ENCODE measurements around the gene VSIR. TPM values are rescaled to one million over a fixed set of nuclear protein-coding genes. Genes with fewer than 3 reads are reported as not detected.
A peak's percentile ranks its signal among the peaks of the same experiment; 100 is the strongest.

The VSIR gene
- total RNA-seq, 3 donors from 2014 or later (not counting 1 experiment from before 2014, with no cell fraction given) = 134 to 193 (median 178) TPM

- no peaks in the 10 kb centered on the region for H3K36me3 Mint-ChIP-seq
- Histone ChIP-seq H3K9me3 (ENCODE audit: control insufficient read depth, insufficient read depth, low read length) (no peaks in the 10 kb centered on the region), H3K36me3 (ENCODE audit: control insufficient read depth, insufficient read depth, low read length) (no peaks in the 10 kb centered on the region), H3K4me3 (ENCODE audit: low read length) (no peak overlapping the region), H3K27me3 (ENCODE audit: control insufficient read depth, insufficient read depth, low read length) (no peaks in the 10 kb centered on the region), H3K27ac (ENCODE audit: low read length) (no peak overlapping the region), H3K4me1 (ENCODE audit: control insufficient read depth, insufficient read depth, low read length) (peaks cover 45% of the 10 kb centered on the region)
- no peaks in the 10 kb centered on the region for H3K27me3 Mint-ChIP-seq (ENCODE audit: low read depth in 2 of 2)
- DNase-seq (no peak), ATAC-seq (no peak)
- WGBS (ENCODE audit: insufficient coverage) = 92% methylated on average over 1 of the region's 1 CpG
- intact Hi-C loops (cut with micrococcal nuclease) = no loop called here
- TF ChIP-seq CTCF (IDR thresholded peaks at IDR 0.05) = no peak
- no peak overlapping the region for H3K4me3 Mint-ChIP-seq
- peaks cover 24 to 43% of the 10 kb centered on the region in 2 donors for H3K4me1 Mint-ChIP-seq
- no peaks in the 10 kb centered on the region for H3K9me3 Mint-ChIP-seq
- peak overlapping the region in 1 of 2 donors; percentile 66 for H3K27ac Mint-ChIP-seq
Measured at GRCh38 chr10:71722849-71723248, 50.5 kb downstream of the VSIR start.

GRCh38 chr10:71721313-71721712 is 52.0 kb downstream of the VSIR start:
- peak overlapping the region in 1 of 2 donors; percentile 1 for H3K27ac Mint-ChIP-seq
- ATAC-seq (no peak), DNase-seq (no peak)
- intact Hi-C loops (cut with micrococcal nuclease) = no loop called here
- peaks cover 30% of the 10 kb centered on the region for H3K4me1 ChIP-seq (ENCODE audit: control insufficient read depth, insufficient read depth, low read length)
- H3K27ac ChIP-seq (ENCODE audit: low read length) = no peak overlapping the region
- no peaks in the 10 kb centered on the region for H3K9me3 Mint-ChIP-seq
- no peak overlapping the region for H3K4me3 Mint-ChIP-seq
- H3K9me3 ChIP-seq (ENCODE audit: control insufficient read depth, insufficient read depth, low read length) = no peaks in the 10 kb centered on the region
- no peaks in the 10 kb centered on the region for H3K27me3 ChIP-seq (ENCODE audit: control insufficient read depth, insufficient read depth, low read length)
- WGBS (ENCODE audit: insufficient coverage) = 92% methylated on average over 6 of the region's 6 CpGs
- H3K27me3 Mint-ChIP-seq (ENCODE audit: low read depth in 2 of 2) = no peaks in the 10 kb centered on the region
- TF ChIP-seq CTCF (IDR thresholded peaks at IDR 0.05) = no peak
- H3K36me3 Mint-ChIP-seq = no peaks in the 10 kb centered on the region
- H3K4me1 Mint-ChIP-seq = peaks cover 8 to 28% of the 10 kb centered on the region in 2 donors
- no peaks in the 10 kb centered on the region for H3K36me3 ChIP-seq (ENCODE audit: control insufficient read depth, insufficient read depth, low read length)
- no peak overlapping the region for H3K4me3 ChIP-seq (ENCODE audit: low read length)

- Histone ChIP-seq H3K4me3 (ENCODE audit: low read length) (no peak overlapping the region), H3K9me3 (ENCODE audit: control insufficient read depth, insufficient read depth, low read length) (no peaks in the 10 kb centered on the region), H3K27ac (ENCODE audit: low read length) (no peak overlapping the region), H3K4me1 (ENCODE audit: control insufficient read depth, insufficient read depth, low read length) (peaks cover 29% of the 10 kb centered on the region), H3K36me3 (ENCODE audit: control insufficient read depth, insufficient read depth, low read length) (no peaks in the 10 kb centered on the region), H3K27me3 (ENCODE audit: control insufficient read depth, insufficient read depth, low read length) (no peaks in the 10 kb centered on the region)
- H3K27me3 Mint-ChIP-seq (ENCODE audit: low read depth in 2 of 2) = no peaks in the 10 kb centered on the region
- peaks cover 0 to 23% of the 10 kb centered on the region in 2 donors for H3K4me1 Mint-ChIP-seq
- no peak overlapping the region for H3K4me3 Mint-ChIP-seq
- intact Hi-C loops (cut with micrococcal nuclease) = no loop called here
- no peak for DNase-seq
- ATAC-seq = no peak
- no peak overlapping the region for H3K27ac Mint-ChIP-seq
- no peak for TF ChIP-seq CTCF (IDR thresholded peaks at IDR 0.05)
- H3K36me3 Mint-ChIP-seq = no peaks in the 10 kb centered on the region
- H3K9me3 Mint-ChIP-seq = no peaks in the 10 kb centered on the region
- WGBS (ENCODE audit: insufficient coverage) = 91% methylated on average over 4 of the region's 4 CpGs
Measured at GRCh38 chr10:71720288-71720687, 53.0 kb downstream of the VSIR start.

GRCh38 chr10:71719464-71720201 is 53.7 kb downstream of the VSIR start, which contains the start of gene C10orf105:
Gene C10orf105 (minus strand): TSS chr10:71719778. CDS start chr10:71716337, 3,441 bp downstream.
- Histone ChIP-seq H3K36me3 (ENCODE audit: control insufficient read depth, insufficient read depth, low read length) (no peaks in the 10 kb centered on the region), H3K27ac (ENCODE audit: low read length) (no peak within 1 kb of the TSS), H3K4me1 (ENCODE audit: control insufficient read depth, insufficient read depth, low read length) (peaks cover 29% of the 10 kb centered on the region), H3K9me3 (ENCODE audit: control insufficient read depth, insufficient read depth, low read length) (no peaks in the 10 kb centered on the region), H3K27me3 (ENCODE audit: control insufficient read depth, insufficient read depth, low read length) (no peaks in the 10 kb centered on the region), H3K4me3 (ENCODE audit: low read length) (no peak within 1 kb of the TSS)
- no peaks in the 10 kb centered on the region for H3K27me3 Mint-ChIP-seq (ENCODE audit: low read depth in 2 of 2)
- H3K36me3 Mint-ChIP-seq = no peaks in the 10 kb centered on the region
- WGBS (ENCODE audit: insufficient coverage) = 97% methylated on average over 14 of the region's 14 CpGs
- H3K4me1 Mint-ChIP-seq = peaks cover 0 to 27% of the 10 kb centered on the region in 2 donors
- no peak within 1 kb of the TSS for H3K4me3 Mint-ChIP-seq
- no peak for TF ChIP-seq CTCF (IDR thresholded peaks at IDR 0.05)
- no peaks in the 10 kb centered on the region for H3K9me3 Mint-ChIP-seq
- intact Hi-C loops (cut with micrococcal nuclease) = no loop called here
- no peak for DNase-seq
- no peak for ATAC-seq
- H3K27ac Mint-ChIP-seq = no peak within 1 kb of the TSS

All from natural killer cell (primary cell).